WERI-Rb-1 (cell line): Measurements from ENCODE around the gene ZNF491.

Experiments
- DNase-seq: peaks from one replicate; pipeline ENCODE4 v3.0.0-alpha.2; 2020
- H3K27ac ChIP-seq: fragments of 250-450 bp; sonication (Bioruptor Pico); 2 replicates; pipeline ENCODE4 v1.5.1; 2020; ENCODE audit warnings: mild to moderate bottlenecking, moderate library complexity
- H3K27me3 ChIP-seq: fragments of 250-450 bp; sonication (Bioruptor Pico); 2 replicates; pipeline ENCODE4 v1.5.1; 2021; ENCODE audit warnings: mild to moderate bottlenecking, low read depth, moderate library complexity; ENCODE audit not compliant: insufficient read depth, severe bottlenecking
- H3K36me3 ChIP-seq: fragments of 250-450 bp; sonication (Bioruptor Pico); 2 replicates; pipeline ENCODE4 v1.5.1; 2020; ENCODE audit warnings: mild to moderate bottlenecking, moderate library complexity
- H3K4me3 ChIP-seq: 2 replicates; pipeline ENCODE4 v1.5.1; 2011; ENCODE audit warnings: low read depth, mild to moderate bottlenecking, control low read depth, low read length
- H3K9me3 ChIP-seq: fragments of 250-450 bp; sonication (Bioruptor Pico); 2 replicates; pipeline ENCODE4 v1.5.1; 2021; ENCODE audit warnings: mild to moderate bottlenecking, moderate library complexity; ENCODE audit not compliant: severe bottlenecking
- CTCF ChIP-seq: IDR thresholded peaks from 2 replicates; pipeline ENCODE4 v1.5.1; 2011; ENCODE audit warnings: low read depth, mild to moderate bottlenecking, control low read depth, inconsistent platforms, low read length

Gene ZNF491

GRCh38 chr19:11784356-11784755 is 14.0 kb upstream of the ZNF491 start:
- no peak overlapping the region for H3K27ac ChIP-seq
- no peak for TF ChIP-seq CTCF
- no peak for DNase-seq
- peaks cover 44% of the 10 kb centered on the region for H3K36me3 ChIP-seq
- H3K27me3 ChIP-seq: no peaks in the 10 kb centered on the region
- H3K4me3 ChIP-seq: no peak overlapping the region
- peaks cover 28% of the 10 kb centered on the region for H3K9me3 ChIP-seq

DNA sequence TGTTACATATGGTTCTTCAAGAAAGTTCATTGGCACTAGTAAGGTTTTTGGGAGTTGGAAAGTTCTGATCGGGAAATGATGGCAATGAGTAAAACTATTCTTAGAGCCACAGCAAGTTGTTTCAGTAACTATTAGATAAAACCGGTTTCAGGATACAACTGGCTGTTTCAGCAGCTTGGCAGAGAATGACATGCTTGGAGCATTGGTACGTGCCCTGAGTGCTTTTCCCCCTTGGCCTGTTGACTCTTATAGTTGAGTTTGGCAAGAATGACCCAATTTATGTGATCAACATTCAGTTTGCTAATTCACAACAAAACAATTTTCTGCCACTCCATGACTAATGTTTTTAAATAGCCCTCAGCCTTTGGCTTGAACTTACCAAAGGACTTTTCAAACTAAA is 10.8 kb upstream of the ZNF491 start:
- no peak for DNase-seq
- H3K4me3 ChIP-seq: no peak overlapping the region
- no peaks in the 10 kb centered on the region for H3K27me3 ChIP-seq
- peaks cover 12% of the 10 kb centered on the region for H3K36me3 ChIP-seq
- no peak overlapping the region for H3K27ac ChIP-seq
- TF ChIP-seq CTCF: no peak
- H3K9me3 ChIP-seq: peaks cover 7% of the 10 kb centered on the region

DNA sequence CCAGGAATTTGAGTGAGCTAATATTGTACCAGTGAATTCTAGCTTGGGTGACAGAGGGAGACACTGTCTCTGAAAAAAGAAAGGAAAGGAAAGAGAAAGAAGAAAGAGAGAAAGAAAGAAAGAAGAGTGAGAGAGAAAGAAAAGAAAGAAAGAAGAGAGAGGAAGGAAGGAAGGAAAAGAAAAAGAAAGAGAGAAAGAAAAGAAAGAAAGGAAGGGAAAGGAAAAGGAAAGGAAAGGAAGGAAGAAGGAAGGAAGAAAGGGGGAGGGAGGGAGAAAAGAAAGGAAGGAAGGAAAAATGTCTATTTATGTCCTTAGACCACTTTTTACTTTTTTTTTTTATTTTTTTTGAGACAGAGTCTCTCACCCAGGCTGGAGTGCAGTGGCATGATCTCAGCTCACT is 5.4 kb upstream of the ZNF491 start:
- no peaks in the 10 kb centered on the region for H3K36me3 ChIP-seq
- H3K9me3 ChIP-seq: no peaks in the 10 kb centered on the region
- TF ChIP-seq CTCF: no peak
- H3K4me3 ChIP-seq: no peak overlapping the region
- no peaks in the 10 kb centered on the region for H3K27me3 ChIP-seq
- H3K27ac ChIP-seq: no peak overlapping the region
- DNase-seq: no peak

- H3K36me3 ChIP-seq: no peaks in the 10 kb centered on the region
- no peaks in the 10 kb centered on the region for H3K27me3 ChIP-seq
- peak overlapping the region; percentile 96 for H3K27ac ChIP-seq
- DNase-seq: peak; percentile 93
- peak overlapping the region; percentile 70 for H3K4me3 ChIP-seq
- no peaks in the 10 kb centered on the region for H3K9me3 ChIP-seq
- TF ChIP-seq CTCF: peak; percentile 79
These were observed 832 bp upstream of the ZNF491 start for GRCh38 chr19:11797491-11797890.

DNA sequence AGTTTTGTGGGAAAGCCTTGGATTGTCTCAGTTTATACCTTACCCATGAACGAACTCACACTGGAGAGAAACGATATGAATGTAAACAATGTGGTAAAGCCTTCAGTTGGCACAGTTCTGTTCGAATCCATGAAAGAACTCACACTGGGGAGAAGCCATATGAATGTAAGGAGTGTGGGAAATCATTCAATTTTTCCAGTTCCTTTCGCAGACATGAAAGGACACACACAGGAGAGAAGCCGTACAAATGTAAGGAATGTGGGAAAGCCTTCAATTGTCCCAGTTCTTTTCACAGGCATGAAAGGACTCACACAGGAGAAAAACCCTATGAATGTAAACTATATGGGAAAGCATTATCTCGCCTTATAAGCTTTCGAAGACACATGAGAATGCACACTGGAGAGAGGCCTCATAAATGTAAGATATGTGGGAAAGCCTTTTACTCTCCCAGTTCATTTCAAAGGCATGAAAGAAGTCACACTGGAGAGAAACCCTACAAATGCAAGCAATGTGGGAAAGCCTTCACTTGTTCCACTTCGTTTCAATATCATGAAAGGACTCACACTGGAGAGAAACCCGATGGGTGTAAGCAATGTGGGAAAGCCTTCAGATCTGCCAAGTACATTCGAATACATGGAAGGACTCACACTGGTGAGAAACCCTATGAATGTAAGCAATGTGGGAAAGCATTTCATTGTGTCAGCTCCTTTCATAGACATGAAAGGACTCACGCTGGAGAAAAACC is 8.2 kb downstream of the ZNF491 start:
- peaks cover 37% of the 10 kb centered on the region for H3K36me3 ChIP-seq
- H3K4me3 ChIP-seq: no peak overlapping the region
- DNase-seq: no peak
- peaks cover 24% of the 10 kb centered on the region for H3K9me3 ChIP-seq
- no peak overlapping the region for H3K27ac ChIP-seq
- TF ChIP-seq CTCF: no peak
- no peaks in the 10 kb centered on the region for H3K27me3 ChIP-seq

DNA sequence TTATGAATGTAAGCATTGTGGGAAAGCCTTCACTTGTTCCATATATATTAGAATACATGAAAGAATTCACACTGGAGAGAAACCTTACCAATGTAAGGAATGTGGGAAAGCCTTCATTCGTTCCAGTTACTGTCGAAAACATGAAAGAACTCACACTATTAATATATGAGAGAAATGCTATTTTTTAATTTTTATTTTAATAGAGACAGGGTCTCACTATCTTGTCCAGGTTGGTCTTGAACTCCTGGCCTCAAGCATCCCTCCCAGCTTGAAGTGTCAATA is 8.7 kb downstream of the ZNF491 start:
- H3K27me3 ChIP-seq: no peaks in the 10 kb centered on the region
- H3K36me3 ChIP-seq: peaks cover 37% of the 10 kb centered on the region
- no peak overlapping the region for H3K27ac ChIP-seq
- TF ChIP-seq CTCF: no peak
- H3K4me3 ChIP-seq: no peak overlapping the region
- peaks cover 24% of the 10 kb centered on the region for H3K9me3 ChIP-seq
- no peak for DNase-seq
